GM18868 (cell line): Measurements from ENCODE around the gene ZNF512B.

Source experiments
- ATAC-seq: cut with Tn5 transposase; IDR thresholded peaks from one replicate; pipeline ENCODE4 v1.9.1; 2021; ENCODE audit warnings: mild to moderate bottlenecking, moderate library complexity; ENCODE audit not compliant: unreplicated experiment

The ZNF512B gene

GRCh38 chr20:63951398-63952209, 18.1 kb downstream of the ZNF512B start:
- no peak for ATAC-seq

GRCh38 chr20:63950701-63951397, 18.9 kb downstream of the ZNF512B start:
- ATAC-seq = no peak

- ATAC-seq = no peak
Measured at GRCh38 chr20:63947638-63948456, 21.9 kb downstream of the ZNF512B start.

- ATAC-seq = no peak
Measured at GRCh38 chr20:63946986-63947637, 22.6 kb downstream of the ZNF512B start.

- ATAC-seq = no peak
Measured at GRCh38 chr20:63945921-63946920, 23.5 kb downstream of the ZNF512B start.

GRCh38 chr20:63945031-63945658, 24.6 kb downstream of the ZNF512B start:
- no peak for ATAC-seq

GRCh38 chr20:63944078-63944941, 25.4 kb downstream of the ZNF512B start:
- ATAC-seq = no peak

- ATAC-seq = no peak
Measured at GRCh38 chr20:63943808-63944077, 26.0 kb downstream of the ZNF512B start.

- ATAC-seq = no peak
Measured at GRCh38 chr20:63942969-63943807, 26.5 kb downstream of the ZNF512B start.

- ATAC-seq = no peak
Measured at GRCh38 chr20:63942250-63942951, 27.3 kb downstream of the ZNF512B start.

- no peak for ATAC-seq
Measured at GRCh38 chr20:63941282-63942081, 28.2 kb downstream of the ZNF512B start.

- no peak for ATAC-seq
Measured at GRCh38 chr20:63940472-63941266, 29.1 kb downstream of the ZNF512B start.

GRCh38 chr20:63940071-63940471, 29.7 kb downstream of the ZNF512B start:
- no peak for ATAC-seq

- no peak for ATAC-seq
Measured at GRCh38 chr20:63939061-63939935, 30.4 kb downstream of the ZNF512B start.
